Measurements from ENCODE around the gene CHAF1B. TPM values are rescaled to one million over a fixed set of nuclear protein-coding genes. Genes with fewer than 3 reads are reported as not detected.
"Not testable (repeated sequence)": the region's sequence is repeated elsewhere in the genome, so short reads cannot be mapped to it uniquely, and the experiment has no call there.

CHAF1B gene
- polyA plus RNA-seq, 4 donors, result 6.4 to 9.7 (median 8.9) TPM

DNA sequence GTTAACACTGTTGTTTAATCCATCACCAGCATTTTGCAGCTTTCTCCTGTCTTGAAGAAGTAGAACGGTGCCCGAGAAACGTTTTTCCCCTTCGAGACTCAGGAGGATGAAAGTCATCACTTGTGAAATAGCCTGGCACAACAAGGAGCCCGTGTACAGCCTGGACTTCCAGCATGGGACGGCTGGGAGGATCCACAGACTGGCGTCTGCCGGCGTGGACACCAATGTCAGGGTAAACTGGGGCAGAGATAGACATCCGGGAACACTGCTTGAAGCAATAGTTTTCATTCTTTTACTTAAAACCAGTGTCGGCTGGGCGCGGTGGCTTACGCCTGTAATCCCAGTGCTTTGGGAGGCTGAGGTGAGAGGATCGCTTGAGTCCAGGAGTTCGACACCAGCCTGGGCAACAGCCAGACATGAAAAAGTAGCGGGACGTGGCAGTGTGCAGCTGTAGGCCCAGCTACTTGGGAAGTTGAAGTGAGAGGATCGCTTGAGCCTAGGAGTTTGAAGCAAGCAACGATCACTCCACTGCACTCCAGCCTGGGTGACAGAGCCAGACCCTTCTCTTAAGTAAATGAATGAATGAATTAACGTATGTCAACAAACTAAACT is 945 bp downstream of the CHAF1B start:
- DNase-seq (ENCODE audit: low read depth in 4 of 4, low spot score in 2 of 4), result no peak

DNA sequence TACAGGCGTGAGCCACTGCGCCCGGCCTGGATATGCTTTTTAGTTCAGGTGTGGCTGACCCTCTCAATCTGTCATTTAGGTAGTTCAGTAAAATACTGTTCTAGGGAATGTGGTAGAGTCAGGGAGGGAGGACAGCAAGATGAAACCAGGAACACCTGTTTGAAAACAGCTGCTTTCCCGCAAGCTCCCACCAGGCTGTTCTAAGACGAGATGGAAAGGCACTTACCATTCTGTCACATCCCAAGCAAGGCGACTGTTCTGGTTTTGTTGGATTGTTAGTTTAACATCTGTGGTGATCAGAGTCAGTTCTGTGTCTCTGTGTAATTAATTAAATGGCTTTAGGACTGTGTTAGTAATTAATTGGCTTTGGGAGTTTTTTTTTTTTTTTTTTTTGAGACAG is 2.9 kb downstream of the CHAF1B start:
- no peak for DNase-seq (ENCODE audit: low read depth in 4 of 4, low spot score in 2 of 4)

GRCh38 chr21:36388835-36389234 is 3.6 kb downstream of the CHAF1B start:
- no peak for DNase-seq (ENCODE audit: low read depth in 4 of 4, low spot score in 2 of 4)

- not testable (repeated sequence) for DNase-seq (ENCODE audit: low read depth in 4 of 4, low spot score in 2 of 4)
Measured at GRCh38 chr21:36391649-36392048, 6.5 kb downstream of the CHAF1B start.

DNA sequence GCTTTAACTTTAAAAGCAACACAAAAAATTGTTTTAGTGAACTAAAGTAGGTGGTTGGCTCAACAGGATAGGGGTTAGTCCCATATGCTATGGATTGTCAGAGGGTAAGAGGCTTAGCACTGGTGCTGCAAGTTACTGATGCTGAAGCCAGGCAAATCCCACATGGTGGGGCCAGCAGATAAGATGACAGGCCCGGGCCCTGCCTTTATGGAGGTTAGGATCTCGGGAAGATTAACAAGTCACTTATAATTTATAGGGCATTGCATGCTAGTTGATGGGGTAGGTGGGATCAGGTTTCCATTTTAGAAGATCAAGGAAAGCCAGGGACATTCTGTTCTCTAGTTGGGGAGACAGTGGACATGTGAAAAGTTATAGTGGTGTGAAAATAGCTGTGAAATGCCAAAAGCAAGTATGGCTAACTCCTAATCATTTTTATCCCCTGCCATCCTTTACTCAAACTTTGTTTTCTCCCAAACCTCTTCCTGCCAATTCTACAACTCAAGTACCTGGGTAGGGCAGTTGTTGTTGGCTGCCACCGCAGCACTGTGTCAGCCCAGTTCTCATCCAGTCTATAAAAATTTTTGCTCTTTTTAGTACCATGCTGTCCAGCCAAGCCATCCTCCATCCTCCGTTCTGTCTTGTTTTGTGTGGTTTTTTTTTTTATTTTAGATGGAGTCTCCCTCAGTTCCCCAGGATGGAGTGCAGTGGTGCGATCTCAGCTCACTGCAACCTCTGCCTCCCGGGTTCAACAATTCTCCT is 10.3 kb downstream of the CHAF1B start:
- DNase-seq (ENCODE audit: low read depth in 4 of 4, low spot score in 2 of 4), result no peak

DNA sequence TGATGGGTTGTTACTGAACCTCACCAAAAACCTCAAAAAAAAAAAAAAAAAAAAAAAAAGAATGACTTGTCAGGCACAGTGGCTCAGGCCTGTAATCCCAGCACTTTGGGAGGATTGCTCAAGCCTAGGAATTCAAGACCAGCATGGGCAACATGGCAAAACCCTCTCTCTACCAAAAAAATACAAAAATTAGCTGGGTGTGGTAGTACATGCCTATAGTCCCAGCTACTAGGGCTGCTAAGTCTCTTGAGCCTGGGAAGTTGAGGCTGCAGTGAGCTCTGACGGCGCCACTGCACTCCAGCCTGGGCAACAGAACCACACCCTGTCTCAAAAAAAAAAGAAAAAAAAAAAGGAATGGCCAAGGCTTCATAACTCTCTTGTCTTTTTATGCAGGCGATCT is 11.1 kb downstream of the CHAF1B start:
- DNase-seq (ENCODE audit: low read depth in 4 of 4, low spot score in 2 of 4), result no peak

- DNase-seq (ENCODE audit: low read depth in 4 of 4, low spot score in 2 of 4), result no peak
Measured at GRCh38 chr21:36396971-36397370, 11.8 kb downstream of the CHAF1B start.

GRCh38 chr21:36397606-36398005 is 12.4 kb downstream of the CHAF1B start:
- DNase-seq (ENCODE audit: low read depth in 4 of 4, low spot score in 2 of 4), result no peak

DNA sequence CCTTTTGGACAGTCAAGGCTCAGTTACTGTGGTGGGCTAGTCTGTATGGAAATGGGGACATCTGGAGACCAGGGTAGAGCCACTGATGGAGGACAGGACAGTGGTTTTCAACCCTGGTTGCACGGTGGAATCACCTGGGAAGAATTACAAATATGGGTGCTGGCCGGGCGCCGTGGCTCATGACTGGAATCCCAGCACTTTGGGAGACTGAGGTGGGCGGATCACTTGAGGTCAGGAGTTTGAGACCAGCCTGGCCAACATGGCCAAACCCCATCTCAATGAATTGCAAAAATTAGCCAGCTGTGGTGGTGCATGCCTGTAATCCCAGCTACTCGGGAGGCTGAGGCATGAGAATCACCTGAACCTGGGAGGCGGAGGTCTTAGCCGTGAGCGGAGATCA is 14.5 kb downstream of the CHAF1B start:
- not testable (repeated sequence) for DNase-seq (ENCODE audit: low read depth in 4 of 4, low spot score in 2 of 4)

DNA sequence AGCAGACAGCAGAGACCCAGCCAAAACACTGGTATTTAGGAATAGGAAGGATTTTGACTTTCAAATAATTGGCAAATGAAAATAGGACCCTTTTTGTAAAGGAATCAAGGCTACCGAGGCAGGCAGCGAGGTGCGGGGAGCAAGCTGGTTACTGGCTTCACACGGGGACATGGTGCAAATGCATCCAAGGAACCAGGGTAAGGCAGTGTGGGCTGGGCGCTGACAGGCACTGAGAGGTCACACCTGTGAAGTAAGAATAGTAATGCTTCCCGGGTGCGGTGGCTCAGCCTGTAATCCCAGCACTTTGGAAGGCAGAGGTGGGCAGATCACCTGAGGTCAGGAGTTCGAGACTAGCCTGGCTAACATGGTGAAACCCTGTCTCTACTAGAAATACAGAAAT is 15.5 kb downstream of the CHAF1B start:
- DNase-seq (ENCODE audit: low read depth in 4 of 4, low spot score in 2 of 4), result no peak

DNA sequence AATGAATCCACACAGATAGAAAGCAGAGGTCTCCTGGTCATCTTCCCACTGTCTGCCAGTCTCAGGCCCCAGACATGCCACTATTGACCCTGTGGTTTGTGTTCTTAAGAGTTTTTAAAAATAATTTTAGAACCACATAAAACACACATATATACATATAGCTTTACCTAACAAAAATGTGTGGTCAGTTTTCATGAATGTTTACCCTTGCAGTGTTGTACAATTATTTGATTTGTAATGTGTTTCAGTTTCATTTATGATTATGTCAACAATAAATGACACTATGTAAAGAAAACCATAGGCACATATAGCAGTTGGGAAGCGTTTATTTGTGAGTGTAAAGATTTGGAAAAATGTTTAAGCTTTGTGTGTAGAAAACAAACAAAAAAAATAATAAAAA is 17.1 kb downstream of the CHAF1B start:
- no peak for DNase-seq (ENCODE audit: low read depth in 4 of 4, low spot score in 2 of 4)

GRCh38 chr21:36403713-36404112 is 18.5 kb downstream of the CHAF1B start:
- DNase-seq (ENCODE audit: low read depth in 4 of 4, low spot score in 2 of 4), result no peak

DNA sequence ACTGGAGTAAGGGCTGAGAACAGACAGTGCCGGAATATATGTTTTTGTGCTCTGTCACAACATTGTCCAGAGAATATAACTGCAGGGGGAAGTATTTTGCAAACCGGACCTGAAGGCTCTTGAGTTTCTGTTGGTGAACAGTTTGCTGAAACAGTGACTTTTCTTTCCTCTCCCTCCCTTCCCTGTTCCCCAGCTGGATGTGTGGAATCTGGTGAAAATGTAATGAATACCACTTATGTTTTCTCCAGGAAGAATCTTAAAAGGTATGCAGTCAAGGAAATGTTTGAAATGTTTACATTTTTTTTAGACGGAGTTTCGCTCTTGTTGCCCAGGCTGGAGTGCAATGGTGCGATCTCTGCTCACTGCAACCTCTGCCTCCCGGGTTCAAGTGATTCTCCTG is 23.4 kb downstream of the CHAF1B start:
- no peak for DNase-seq (ENCODE audit: low read depth in 4 of 4, low spot score in 2 of 4)

DNA sequence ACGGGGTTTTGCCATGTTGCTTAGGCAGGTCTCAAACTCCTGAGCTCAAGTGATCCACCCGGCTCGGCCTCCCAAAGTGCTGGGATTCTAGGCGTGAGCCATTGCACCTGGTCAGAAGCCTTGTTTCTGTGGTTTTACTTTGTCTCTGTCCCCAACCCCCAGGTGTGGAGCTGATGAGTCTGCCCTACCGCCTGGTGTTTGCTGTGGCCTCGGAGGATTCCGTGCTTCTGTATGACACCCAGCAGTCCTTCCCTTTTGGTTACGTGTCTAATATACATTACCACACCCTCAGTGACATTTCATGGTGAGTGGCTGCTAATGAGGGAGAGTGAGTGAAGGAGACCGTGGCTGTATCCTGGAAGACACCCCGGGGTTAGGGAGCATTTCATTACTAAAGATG is 26.1 kb downstream of the CHAF1B start:
- DNase-seq (ENCODE audit: low read depth in 4 of 4, low spot score in 2 of 4), result no peak

DNA sequence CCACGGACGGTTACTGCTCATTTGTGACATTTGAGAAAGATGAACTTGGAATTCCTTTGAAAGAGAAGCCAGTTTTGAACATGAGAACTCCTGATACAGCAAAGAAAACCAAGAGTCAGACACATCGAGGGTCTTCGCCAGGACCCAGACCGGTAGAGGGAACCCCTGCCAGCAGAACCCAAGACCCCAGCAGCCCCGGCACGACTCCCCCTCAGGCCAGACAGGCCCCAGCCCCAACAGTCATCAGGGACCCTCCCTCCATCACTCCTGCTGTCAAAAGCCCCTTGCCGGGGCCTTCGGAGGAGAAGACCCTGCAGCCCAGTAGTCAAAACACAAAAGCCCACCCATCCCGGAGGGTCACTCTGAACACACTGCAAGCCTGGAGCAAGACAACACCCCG is 27.7 kb downstream of the CHAF1B start:
- DNase-seq (ENCODE audit: low read depth in 4 of 4, low spot score in 2 of 4), result no peak

- no peak for DNase-seq (ENCODE audit: low read depth in 4 of 4, low spot score in 2 of 4)
Measured at GRCh38 chr21:36415375-36415774, 30.2 kb downstream of the CHAF1B start.

- DNase-seq (ENCODE audit: low read depth in 4 of 4, low spot score in 2 of 4), result no peak
Measured at GRCh38 chr21:36419241-36419640, 34.0 kb downstream of the CHAF1B start.

DNA sequence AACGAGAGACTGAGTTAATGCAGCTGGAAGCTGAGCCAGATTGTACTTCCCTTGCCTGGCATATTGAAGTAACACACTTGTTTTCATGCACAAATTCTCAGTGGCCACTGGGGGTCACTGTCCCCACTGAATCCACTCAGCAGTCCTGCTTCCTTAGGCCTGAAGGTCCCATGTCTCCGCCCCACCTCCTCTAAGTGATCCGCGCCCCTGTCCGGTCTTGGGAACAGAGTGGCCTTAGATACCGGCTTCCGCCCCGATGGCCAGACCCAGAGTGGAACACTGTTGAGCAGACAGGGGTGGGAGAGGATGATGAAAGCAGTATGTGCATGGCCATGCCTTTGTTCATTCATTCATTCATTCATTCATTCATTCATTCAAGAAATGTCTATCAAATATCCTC is 34.8 kb downstream of the CHAF1B start:
- DNase-seq (ENCODE audit: low read depth in 4 of 4, low spot score in 2 of 4), result peak in 3 of 4 donors; percentile 52 to 86 (median 67)

DNA sequence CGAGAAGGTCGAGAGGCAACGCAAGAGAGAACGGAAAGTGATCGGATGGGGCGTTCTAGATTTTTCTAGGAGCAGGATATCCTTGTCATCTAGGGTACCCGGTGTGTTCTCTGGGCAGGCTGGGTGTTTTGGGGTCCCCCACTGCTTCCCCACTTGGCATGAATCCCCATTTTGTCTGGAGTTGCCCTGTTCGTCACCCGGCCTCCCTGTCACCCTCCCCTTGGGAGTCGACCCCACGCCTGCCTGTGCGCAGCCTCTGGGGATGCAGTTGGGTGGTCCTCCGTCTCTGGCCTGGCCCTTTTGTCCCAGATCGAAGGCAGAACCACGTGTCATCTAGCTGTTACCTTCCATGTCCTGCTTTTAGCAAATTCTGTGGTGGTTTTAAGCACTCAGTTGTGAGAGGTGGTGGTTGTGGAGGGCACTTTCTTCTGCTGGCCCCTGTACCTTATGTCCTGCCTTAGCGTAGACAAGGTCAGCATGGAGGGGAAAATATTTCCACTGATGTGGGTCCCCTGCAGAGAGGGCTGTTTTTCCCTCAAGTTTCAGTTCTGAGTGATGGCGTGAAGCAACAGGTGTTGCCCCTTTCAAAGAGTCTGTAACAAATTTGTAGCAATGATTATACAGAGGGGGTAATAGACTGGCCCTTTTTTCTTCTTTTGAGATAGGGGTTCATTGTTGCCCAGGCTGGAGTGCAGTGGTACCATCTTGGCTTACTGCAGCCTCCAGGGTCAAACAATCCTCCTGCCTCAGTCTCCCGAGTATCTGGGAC is 35.6 kb downstream of the CHAF1B start:
- DNase-seq (ENCODE audit: low read depth in 4 of 4, low spot score in 2 of 4), result no peak

DNA sequence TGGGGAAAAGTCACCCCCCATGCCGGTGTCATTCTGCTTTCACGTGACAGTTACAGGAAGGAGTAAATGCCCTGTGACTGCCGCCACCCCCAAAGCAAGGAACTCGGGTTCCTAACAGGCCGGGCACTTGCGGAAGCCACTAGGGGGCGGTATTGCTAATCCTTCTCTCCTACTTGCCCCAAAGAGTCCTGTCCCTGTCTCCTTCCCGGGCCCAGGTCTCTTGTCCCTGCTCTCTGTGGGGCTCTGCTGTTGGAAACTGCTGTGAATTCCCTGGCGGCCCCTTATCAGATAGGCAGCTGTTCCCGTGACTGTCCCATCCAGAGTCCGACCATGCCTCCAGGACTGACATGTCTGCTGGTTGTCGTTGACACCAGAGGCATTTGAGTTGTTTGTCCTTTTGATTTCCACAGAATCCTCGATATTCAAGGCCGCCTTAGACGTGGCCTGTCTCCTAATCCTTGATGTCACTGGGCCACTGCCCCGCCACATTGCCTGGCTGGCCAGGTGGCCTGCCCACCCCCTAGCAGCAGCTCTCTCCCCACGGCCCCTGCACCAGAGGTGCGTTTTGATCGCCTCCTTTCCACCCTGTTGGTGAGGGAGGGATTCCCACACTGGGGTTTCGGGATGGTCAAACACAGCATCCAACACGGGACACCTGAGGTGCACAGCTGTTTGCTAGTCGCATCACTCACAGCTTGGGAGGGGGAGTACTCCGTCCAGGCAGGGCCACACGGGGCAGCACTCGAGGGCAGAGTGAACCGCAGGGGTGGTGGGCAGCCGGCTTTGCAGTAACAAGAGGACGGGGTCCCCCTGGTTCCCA is 37.3 kb downstream of the CHAF1B start:
- DNase-seq (ENCODE audit: low read depth in 4 of 4, low spot score in 2 of 4), result peak in 1 of 4 donors; percentile 31

Measured in left renal cortex interstitium (tissue), 4 donors.